Measurements from ENCODE around the gene ENG.

Gene ENG

DNA sequence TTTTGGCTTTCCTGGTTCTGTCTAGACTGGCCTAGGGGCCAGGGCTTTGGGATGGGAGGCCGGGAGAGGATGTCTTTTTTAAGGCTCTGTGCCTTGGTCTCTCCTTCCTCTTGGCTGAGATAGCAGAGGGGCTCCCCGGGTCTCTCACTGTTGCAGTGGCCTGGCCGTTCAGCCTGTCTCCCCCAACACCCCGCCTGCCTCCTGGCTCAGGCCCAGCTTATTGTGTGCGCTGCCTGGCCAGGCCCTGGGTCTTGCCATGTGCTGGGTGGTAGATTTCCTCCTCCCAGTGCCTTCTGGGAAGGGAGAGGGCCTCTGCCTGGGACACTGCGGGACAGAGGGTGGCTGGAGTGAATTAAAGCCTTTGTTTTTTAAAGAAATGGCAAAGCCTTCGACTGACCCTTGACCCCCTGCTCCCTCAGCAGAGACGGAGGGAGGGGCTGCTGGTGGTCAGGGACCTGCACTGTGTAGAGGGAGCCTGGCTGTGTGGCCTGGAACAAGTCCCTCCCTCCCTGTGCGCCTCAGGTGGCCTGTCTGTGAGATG is 40.7 kb downstream of the ENG start:
- in situ Hi-C loops (cut with MboI; ENCODE audit: low sequenced_read_pairs, unreplicated experiment): no loop called here
- TF ChIP-seq, protein P1, sequence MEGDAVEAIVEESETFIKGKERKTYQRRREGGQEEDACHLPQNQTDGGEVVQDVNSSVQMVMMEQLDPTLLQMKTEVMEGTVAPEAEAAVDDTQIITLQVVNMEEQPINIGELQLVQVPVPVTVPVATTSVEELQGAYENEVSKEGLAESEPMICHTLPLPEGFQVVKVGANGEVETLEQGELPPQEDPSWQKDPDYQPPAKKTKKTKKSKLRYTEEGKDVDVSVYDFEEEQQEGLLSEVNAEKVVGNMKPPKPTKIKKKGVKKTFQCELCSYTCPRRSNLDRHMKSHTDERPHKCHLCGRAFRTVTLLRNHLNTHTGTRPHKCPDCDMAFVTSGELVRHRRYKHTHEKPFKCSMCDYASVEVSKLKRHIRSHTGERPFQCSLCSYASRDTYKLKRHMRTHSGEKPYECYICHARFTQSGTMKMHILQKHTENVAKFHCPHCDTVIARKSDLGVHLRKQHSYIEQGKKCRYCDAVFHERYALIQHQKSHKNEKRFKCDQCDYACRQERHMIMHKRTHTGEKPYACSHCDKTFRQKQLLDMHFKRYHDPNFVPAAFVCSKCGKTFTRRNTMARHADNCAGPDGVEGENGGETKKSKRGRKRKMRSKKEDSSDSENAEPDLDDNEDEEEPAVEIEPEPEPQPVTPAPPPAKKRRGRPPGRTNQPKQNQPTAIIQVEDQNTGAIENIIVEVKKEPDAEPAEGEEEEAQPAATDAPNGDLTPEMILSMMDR (IDR thresholded peaks at IDR 0.05; ENCODE audit: borderline replicate concordance, control extremely low read depth, extremely low read depth, insufficient read depth, missing control alignments): no peak
- no peak for DNase-seq (ENCODE audit: low spot score)

DNA sequence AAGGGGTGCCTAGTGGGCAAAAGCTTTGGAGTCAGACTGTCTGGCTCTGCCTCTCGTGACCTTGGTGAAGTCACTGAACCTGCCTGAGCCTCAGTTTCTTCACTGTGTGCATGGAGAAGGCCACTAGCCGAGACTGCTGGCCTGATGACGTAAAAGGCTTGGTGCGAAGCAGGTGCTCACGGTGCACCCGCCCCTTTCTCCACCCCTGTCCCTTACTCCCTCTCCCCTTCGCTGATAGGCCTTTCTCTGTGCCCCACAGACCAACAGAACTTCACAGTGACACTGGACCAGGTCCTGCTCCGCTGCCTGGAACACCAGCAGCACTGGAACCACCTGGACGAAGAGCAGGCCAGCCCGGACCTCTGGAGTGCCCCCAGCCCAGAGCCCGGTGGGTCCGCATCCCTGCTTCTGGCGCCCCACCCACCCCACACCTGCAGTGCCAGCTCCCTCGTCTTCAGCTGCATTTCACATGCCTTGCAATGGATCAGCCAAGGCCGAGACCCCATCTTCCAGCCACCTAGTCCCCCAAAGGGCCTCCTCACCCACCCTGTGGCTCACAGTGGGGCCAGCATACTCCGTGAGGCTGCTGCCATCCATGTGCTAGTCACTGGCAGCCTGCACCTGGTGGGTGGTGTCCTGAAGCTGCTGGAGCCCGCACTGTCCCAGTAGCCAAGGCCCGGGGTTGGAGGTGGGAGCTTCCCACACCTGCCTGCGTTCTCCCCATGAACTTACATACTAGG is 41.4 kb downstream of the ENG start:
- DNase-seq (ENCODE audit: low spot score): no peak
- in situ Hi-C loops (cut with MboI; ENCODE audit: low sequenced_read_pairs, unreplicated experiment): no loop called here
- TF ChIP-seq, protein P1 (IDR thresholded peaks at IDR 0.05; ENCODE audit: borderline replicate concordance, control extremely low read depth, extremely low read depth, insufficient read depth, missing control alignments): no peak

DNA sequence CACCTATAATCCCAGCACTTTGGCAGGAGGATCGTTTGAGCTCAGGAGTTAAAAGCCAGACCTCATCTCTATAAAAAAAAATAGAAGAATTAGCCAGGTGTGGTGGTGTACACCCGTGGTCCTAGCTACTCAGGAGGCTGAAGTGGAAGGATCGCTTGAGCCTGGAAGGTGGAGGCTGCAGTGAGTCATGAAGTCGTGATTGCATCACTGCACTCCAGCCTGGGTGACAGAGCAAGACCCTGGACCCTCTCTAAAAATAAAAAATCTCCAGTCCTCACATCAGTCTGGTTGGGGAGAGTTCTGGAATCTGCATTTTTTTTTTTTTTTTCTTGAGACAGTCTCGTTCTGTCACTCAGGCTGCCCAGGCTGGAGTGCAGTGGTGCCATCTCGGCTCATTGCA is 42.4 kb downstream of the ENG start:
- in situ Hi-C loops (cut with MboI; ENCODE audit: low sequenced_read_pairs, unreplicated experiment): no loop called here
- TF ChIP-seq, protein P1 (IDR thresholded peaks at IDR 0.05; ENCODE audit: borderline replicate concordance, control extremely low read depth, extremely low read depth, insufficient read depth, missing control alignments): no peak
- no peak for DNase-seq (ENCODE audit: low spot score)

DNA sequence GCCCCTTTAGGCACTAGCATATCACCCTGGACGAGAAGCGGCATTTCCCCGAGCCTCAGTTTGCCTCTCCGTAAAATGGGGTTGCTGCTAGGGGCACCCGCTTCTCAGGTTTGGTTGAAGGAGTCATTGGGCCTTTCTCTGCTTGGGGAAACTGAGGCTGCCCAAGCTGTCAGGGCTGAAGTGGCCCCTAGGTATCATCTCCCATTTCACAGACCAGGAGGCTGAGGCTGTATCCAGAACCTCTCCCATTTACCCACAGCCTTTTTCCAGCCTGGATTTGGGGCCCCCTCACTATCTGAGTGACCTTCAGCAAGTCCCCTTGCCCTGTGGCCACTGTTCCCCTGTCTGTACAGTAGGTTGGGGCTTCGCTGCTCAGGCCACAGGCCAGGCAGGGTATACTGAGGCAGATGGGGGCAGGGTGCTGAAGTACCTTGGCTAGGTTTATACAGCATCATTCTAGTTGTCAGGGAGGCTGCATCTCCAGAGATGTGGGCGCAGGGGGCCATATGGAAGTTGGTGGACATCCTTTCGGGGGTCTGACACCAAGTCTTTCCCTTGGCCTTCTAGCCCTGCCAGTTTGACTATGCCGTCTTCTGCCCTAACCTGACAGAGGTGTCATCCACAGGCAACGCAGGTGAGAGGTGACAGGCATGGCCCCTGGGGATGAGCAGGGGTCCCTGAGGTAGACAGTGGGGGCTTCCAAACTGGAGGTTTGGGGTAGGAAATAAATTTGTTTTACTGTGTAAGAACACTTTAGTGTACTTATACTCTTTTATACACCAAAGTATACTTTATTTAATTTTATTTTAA is 43.9 kb downstream of the ENG start:
- in situ Hi-C loops (cut with MboI; ENCODE audit: low sequenced_read_pairs, unreplicated experiment): no loop called here
- TF ChIP-seq, protein P1 (IDR thresholded peaks at IDR 0.05; ENCODE audit: borderline replicate concordance, control extremely low read depth, extremely low read depth, insufficient read depth, missing control alignments): no peak
- no peak for DNase-seq (ENCODE audit: low spot score)

DNA sequence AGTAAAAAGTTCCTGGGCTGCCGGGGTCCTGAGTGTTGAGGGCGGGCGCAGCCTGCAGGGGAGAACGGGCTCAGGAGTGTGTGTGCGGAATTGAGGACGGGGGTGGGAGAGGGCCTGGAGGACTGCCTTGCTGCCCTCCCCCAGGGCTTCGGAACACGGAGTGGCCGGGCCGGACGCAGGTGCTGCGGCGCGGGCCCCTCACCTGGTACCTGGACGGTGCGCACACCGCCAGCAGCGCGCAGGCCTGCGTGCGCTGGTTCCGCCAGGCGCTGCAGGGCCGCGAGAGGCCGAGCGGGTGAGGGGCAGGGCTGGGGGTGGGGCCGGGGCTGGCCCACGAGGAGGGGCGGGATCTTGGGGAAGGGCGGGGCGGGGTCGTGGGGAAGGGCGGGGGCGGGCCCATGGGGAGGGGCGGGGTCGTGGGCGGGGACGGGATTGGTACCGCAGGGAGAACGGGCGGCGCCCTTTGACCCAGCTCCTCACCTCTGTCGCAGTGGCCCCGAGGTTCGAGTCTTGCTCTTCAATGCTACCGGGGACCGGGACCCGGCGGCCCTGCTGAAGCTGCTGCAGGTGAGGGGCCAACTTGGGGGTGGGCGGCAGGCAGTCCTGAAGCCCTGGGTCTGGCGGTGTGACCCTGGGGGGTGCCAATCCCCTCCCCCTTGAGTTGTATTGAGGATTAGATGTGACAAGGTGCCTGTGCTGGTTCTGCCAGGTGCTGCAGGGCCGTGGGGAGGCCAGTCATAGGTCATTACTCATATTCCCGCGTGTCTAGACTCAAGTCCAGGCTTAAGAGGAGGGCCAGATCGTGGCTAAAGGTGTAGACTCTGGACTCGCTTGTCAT is 44.7 kb downstream of the ENG start:
- DNase-seq (ENCODE audit: low spot score): peak; percentile 42
- TF ChIP-seq, protein P1 (IDR thresholded peaks at IDR 0.05; ENCODE audit: borderline replicate concordance, control extremely low read depth, extremely low read depth, insufficient read depth, missing control alignments): no peak
- in situ Hi-C loops (cut with MboI; ENCODE audit: low sequenced_read_pairs, unreplicated experiment): no loop called here

DNA sequence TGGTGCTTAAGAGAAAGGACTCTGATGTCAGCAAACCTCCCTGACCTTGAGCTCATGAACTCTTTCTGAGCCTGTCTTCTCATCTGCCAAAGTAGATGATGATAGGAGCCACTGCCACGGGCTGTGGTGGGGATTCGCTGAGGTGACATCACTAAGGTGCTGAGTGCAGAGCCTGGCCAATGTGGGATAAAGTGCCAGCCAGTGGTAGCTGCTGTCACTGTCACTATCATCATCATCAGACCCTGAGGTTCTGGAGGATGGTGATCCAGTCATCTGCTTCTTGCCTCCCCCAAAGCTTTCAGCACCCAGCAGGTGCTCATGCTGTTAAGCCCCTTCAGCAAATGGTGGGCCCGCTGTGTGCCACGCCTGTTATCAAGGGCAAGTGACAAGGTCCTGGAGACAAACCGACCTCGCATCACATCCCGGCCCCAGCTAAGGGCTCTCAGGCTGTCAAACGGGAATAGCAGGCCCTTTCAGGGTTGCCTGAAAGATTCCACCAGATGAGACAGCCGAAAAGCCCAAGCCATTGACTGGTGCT is 45.4 kb downstream of the ENG start:
- DNase-seq (ENCODE audit: low spot score): no peak
- TF ChIP-seq, protein P1 (IDR thresholded peaks at IDR 0.05; ENCODE audit: borderline replicate concordance, control extremely low read depth, extremely low read depth, insufficient read depth, missing control alignments): no peak
- in situ Hi-C loops (cut with MboI; ENCODE audit: low sequenced_read_pairs, unreplicated experiment): no loop called here

All from GM13976 (cell line).